ENCODE data around the gene FASN.

DNA sequence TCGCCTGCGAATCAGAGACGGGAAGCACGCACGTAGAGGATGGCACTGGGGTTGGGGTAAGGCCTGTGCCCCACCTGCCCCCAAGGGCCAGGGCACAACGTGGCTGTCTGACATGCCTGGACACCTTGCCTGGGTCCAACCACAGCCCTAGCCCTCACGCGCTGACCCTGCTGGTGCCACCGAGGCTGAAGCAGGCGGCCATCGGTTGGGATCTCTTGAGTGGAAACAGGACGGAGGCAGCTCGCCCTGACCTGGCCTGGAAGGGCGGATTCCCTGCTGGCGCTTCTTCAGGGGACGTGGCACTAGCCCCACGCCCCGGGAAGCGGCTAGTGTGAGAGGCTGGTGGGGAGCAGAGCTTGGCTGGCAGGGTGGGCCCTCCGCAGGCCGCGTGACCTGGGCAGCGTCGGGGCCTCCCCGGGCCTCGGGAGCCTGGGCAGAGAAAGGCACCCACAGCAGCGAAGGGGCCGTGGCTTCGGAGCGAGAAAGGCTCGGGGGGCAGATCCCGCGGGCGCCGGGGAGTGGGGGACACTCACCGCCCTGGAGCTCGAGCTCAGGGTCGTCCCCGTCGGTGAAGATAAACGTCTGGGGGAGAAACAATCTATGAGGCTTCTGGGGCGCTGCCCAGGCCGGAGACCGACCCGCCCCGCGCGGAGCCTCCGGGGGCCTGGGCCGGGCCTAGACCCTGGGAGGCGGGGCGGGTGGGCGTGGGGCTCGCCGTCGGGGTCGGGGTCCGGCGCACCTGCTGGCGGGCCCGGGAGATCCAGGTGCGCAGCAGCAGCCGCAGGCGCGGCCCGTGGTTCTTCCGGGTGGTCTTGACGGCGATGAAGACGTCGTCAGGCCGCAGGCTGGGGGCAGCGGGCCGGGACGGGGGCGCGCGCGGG, 47.0 kb downstream of the FASN start:
- TF ChIP-seq, protein P1, sequence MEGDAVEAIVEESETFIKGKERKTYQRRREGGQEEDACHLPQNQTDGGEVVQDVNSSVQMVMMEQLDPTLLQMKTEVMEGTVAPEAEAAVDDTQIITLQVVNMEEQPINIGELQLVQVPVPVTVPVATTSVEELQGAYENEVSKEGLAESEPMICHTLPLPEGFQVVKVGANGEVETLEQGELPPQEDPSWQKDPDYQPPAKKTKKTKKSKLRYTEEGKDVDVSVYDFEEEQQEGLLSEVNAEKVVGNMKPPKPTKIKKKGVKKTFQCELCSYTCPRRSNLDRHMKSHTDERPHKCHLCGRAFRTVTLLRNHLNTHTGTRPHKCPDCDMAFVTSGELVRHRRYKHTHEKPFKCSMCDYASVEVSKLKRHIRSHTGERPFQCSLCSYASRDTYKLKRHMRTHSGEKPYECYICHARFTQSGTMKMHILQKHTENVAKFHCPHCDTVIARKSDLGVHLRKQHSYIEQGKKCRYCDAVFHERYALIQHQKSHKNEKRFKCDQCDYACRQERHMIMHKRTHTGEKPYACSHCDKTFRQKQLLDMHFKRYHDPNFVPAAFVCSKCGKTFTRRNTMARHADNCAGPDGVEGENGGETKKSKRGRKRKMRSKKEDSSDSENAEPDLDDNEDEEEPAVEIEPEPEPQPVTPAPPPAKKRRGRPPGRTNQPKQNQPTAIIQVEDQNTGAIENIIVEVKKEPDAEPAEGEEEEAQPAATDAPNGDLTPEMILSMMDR (IDR thresholded peaks at IDR 0.05) = no peak
- TF ChIP-seq RARB (CRISPR knock-in tag; IDR thresholded peaks at IDR 0.05) (no peak), CHD2 (IDR thresholded peaks at IDR 0.05; ENCODE audit: low read length, partially characterized antibody) (no peak), ESRRA (IDR thresholded peaks at IDR 0.05; ENCODE audit: borderline replicate concordance, low read length) (no peak), CHD4 (IDR thresholded peaks at IDR 0.05; ENCODE audit: borderline replicate concordance) (no peak), POLR2A (IDR thresholded peaks at IDR 0.05; ENCODE audit: low read length) (no peak)
- TF ChIP-seq, protein P2, sequence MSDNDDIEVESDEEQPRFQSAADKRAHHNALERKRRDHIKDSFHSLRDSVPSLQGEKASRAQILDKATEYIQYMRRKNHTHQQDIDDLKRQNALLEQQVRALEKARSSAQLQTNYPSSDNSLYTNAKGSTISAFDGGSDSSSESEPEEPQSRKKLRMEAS (IDR thresholded peaks at IDR 0.05) = no peak
- TF ChIP-seq, protein P3, sequence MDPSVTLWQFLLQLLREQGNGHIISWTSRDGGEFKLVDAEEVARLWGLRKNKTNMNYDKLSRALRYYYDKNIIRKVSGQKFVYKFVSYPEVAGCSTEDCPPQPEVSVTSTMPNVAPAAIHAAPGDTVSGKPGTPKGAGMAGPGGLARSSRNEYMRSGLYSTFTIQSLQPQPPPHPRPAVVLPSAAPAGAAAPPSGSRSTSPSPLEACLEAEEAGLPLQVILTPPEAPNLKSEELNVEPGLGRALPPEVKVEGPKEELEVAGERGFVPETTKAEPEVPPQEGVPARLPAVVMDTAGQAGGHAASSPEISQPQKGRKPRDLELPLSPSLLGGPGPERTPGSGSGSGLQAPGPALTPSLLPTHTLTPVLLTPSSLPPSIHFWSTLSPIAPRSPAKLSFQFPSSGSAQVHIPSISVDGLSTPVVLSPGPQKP (IDR thresholded peaks at IDR 0.05; ENCODE audit: low read depth, low read length) = no peak

Data from A549 (cell line).